ENCODE measurements around the gene YARS1. TPM values are rescaled to one million over a fixed set of nuclear protein-coding genes. Genes with fewer than 3 reads are reported as not detected.

YARS1 gene
- total and polyA plus RNA-seq, 4 donors = 31.6 to 94.0 (median 52.6) TPM

DNA sequence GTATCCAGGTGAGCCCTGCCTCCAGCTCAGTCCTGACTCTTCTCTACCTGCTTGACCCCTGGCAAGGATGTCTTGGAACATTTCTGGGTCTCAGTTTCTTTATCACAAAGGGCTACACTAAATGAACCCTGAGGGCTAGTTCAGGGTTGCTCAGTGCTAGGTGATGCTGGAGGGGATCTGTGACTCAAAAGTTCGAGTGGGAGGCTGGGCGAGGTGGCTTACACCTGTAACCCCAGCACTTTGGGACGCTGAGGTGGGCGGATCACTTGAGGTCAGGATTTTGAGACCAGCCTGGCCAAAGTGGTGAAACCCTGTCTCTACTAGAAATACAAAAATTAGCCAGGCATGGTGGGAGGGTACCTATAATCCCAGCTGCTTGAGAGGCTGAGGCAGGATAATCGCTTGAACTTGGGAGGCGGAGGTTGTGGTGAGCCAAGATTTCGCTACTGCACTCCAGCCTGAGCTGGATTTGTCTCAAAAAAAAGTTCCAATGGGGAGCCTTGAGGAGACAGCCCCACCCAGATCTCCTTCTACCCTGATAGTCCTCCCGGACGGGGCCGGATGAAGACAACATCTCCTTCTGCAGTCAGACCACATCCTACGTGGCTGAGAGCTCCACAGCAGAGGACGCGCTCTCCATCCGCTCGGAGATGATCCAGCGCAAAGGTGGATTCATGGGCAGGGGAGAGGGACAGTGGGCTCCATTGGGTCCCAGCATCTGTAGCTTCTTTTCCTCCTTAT, 48.9 kb downstream of the YARS1 start:
- peaks cover under 1 to 13% (median 3%) of the 10 kb centered on the region in 4 donors for H3K36me3 ChIP-seq (ENCODE audit: control insufficient read depth in 4 of 4, insufficient read depth in 3 of 4, low read depth in 1 of 4, low read length in 3 of 4)

DNA sequence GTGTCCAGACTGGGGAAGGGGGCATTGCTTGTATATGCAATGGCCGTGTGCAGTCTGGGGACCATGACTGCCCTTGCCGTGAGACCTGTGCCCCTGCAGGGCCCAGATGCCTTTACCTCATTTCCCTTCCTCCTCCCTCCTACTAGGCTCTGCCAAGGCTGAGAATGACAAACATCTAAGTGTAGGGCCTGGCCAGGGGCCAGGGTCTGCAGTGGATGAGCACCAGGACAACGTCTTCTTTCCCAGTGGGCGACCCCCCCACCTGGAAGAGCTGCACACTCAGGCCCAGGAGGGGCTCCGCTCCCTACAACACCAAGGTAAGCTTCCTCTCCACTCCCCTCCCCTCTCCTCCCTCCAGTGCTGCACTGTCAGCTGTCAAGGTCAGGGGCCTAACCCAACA, 49.5 kb downstream of the YARS1 start:
- Histone ChIP-seq H3K4me1 (ENCODE audit: control insufficient read depth in 4 of 4, insufficient read depth in 4 of 4, low read length in 3 of 4) (peaks cover 0 to 6% (median 0%) of the 10 kb centered on the region in 4 donors), H3K9me3 (ENCODE audit: control insufficient read depth in 4 of 4, low read length in 3 of 4) (no peaks in the 10 kb centered on the region), H3K36me3 (ENCODE audit: control insufficient read depth in 4 of 4, insufficient read depth in 3 of 4, low read depth in 1 of 4, low read length in 3 of 4) (peaks cover 0 to 13% (median 3%) of the 10 kb centered on the region in 4 donors), H3K4me3 (ENCODE audit: low read depth in 1 of 3, low read length in 3 of 3) (no peak overlapping the region), H3K27ac (ENCODE audit: low read depth in 1 of 2, low read length in 2 of 2) (no peak overlapping the region), H3K27me3 (ENCODE audit: control insufficient read depth in 4 of 4, insufficient read depth in 4 of 4, low read length in 3 of 4) (no peaks in the 10 kb centered on the region), H3K9ac (ENCODE audit: low read depth in 1 of 2, low read length in 2 of 2) (no peak overlapping the region)
- 69% methylated on average over 5 of the region's 5 CpGs for WGBS
- DNase-seq (ENCODE audit: low spot score) = no peak
- TF ChIP-seq, protein P1, sequence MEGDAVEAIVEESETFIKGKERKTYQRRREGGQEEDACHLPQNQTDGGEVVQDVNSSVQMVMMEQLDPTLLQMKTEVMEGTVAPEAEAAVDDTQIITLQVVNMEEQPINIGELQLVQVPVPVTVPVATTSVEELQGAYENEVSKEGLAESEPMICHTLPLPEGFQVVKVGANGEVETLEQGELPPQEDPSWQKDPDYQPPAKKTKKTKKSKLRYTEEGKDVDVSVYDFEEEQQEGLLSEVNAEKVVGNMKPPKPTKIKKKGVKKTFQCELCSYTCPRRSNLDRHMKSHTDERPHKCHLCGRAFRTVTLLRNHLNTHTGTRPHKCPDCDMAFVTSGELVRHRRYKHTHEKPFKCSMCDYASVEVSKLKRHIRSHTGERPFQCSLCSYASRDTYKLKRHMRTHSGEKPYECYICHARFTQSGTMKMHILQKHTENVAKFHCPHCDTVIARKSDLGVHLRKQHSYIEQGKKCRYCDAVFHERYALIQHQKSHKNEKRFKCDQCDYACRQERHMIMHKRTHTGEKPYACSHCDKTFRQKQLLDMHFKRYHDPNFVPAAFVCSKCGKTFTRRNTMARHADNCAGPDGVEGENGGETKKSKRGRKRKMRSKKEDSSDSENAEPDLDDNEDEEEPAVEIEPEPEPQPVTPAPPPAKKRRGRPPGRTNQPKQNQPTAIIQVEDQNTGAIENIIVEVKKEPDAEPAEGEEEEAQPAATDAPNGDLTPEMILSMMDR (IDR thresholded peaks at IDR 0.05; ENCODE audit: low read depth, low read length, missing input control) = no peak
- TF ChIP-seq, protein P2, sequence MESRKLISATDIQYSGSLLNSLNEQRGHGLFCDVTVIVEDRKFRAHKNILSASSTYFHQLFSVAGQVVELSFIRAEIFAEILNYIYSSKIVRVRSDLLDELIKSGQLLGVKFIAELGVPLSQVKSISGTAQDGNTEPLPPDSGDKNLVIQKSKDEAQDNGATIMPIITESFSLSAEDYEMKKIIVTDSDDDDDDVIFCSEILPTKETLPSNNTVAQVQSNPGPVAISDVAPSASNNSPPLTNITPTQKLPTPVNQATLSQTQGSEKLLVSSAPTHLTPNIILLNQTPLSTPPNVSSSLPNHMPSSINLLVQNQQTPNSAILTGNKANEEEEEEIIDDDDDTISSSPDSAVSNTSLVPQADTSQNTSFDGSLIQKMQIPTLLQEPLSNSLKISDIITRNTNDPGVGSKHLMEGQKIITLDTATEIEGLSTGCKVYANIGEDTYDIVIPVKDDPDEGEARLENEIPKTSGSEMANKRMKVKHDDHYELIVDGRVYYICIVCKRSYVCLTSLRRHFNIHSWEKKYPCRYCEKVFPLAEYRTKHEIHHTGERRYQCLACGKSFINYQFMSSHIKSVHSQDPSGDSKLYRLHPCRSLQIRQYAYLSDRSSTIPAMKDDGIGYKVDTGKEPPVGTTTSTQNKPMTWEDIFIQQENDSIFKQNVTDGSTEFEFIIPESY (IDR thresholded peaks at IDR 0.05) = no peak
- TF ChIP-seq RAD21 (IDR thresholded peaks at IDR 0.05) = no peak
- TF ChIP-seq EGR1 (IDR thresholded peaks at IDR 0.05; ENCODE audit: low read depth in 2 of 2) = no peak
- TF ChIP-seq, protein P3, sequence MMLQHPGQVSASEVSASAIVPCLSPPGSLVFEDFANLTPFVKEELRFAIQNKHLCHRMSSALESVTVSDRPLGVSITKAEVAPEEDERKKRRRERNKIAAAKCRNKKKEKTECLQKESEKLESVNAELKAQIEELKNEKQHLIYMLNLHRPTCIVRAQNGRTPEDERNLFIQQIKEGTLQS (IDR thresholded peaks at IDR 0.05) = no peak
- no peak for TF ChIP-seq HNF4G (IDR thresholded peaks at IDR 0.05)
- no peak for TF ChIP-seq JUND (IDR thresholded peaks at IDR 0.05)
- TF ChIP-seq FOXA2 (IDR thresholded peaks at IDR 0.05) = no peak
- no peak for TF ChIP-seq YY1 (IDR thresholded peaks at IDR 0.05)
- no peak for TF ChIP-seq TAF1 (conservative IDR thresholded peaks at IDR 0.05)
- TF ChIP-seq FOXA1 (IDR thresholded peaks at IDR 0.05) = no peak
- TF ChIP-seq RXRA (IDR thresholded peaks at IDR 0.05) = no peak
- TF ChIP-seq, protein P4, sequence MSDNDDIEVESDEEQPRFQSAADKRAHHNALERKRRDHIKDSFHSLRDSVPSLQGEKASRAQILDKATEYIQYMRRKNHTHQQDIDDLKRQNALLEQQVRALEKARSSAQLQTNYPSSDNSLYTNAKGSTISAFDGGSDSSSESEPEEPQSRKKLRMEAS (IDR thresholded peaks at IDR 0.05) = no peak
- TF ChIP-seq, protein P5, sequence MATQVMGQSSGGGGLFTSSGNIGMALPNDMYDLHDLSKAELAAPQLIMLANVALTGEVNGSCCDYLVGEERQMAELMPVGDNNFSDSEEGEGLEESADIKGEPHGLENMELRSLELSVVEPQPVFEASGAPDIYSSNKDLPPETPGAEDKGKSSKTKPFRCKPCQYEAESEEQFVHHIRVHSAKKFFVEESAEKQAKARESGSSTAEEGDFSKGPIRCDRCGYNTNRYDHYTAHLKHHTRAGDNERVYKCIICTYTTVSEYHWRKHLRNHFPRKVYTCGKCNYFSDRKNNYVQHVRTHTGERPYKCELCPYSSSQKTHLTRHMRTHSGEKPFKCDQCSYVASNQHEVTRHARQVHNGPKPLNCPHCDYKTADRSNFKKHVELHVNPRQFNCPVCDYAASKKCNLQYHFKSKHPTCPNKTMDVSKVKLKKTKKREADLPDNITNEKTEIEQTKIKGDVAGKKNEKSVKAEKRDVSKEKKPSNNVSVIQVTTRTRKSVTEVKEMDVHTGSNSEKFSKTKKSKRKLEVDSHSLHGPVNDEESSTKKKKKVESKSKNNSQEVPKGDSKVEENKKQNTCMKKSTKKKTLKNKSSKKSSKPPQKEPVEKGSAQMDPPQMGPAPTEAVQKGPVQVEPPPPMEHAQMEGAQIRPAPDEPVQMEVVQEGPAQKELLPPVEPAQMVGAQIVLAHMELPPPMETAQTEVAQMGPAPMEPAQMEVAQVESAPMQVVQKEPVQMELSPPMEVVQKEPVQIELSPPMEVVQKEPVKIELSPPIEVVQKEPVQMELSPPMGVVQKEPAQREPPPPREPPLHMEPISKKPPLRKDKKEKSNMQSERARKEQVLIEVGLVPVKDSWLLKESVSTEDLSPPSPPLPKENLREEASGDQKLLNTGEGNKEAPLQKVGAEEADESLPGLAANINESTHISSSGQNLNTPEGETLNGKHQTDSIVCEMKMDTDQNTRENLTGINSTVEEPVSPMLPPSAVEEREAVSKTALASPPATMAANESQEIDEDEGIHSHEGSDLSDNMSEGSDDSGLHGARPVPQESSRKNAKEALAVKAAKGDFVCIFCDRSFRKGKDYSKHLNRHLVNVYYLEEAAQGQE (IDR thresholded peaks at IDR 0.05) = no peak
- no peak for TF ChIP-seq GABPA (IDR thresholded peaks at IDR 0.05 in 1 of 2, conservative IDR thresholded peaks at IDR 0.05 in 1 of 2)
- no peak for TF ChIP-seq NR2F2 (IDR thresholded peaks at IDR 0.05)
- TF ChIP-seq SP1 (IDR thresholded peaks at IDR 0.05) = no peak
- TF ChIP-seq HNF4A (conservative IDR thresholded peaks at IDR 0.05) = no peak

More for the DNA sequence above, 48.9 kb downstream of the YARS1 start:
- TF ChIP-seq TAF1 (conservative IDR thresholded peaks at IDR 0.05) (no peak), JUND (IDR thresholded peaks at IDR 0.05) (no peak)
- Histone ChIP-seq H3K4me3 (ENCODE audit: low read depth in 1 of 3, low read length in 3 of 3) (no peak overlapping the region), H3K9ac (ENCODE audit: low read depth in 1 of 2, low read length in 2 of 2) (no peak overlapping the region), H3K27me3 (ENCODE audit: control insufficient read depth in 4 of 4, insufficient read depth in 4 of 4, low read length in 3 of 4) (no peaks in the 10 kb centered on the region), H3K4me1 (ENCODE audit: control insufficient read depth in 4 of 4, insufficient read depth in 4 of 4, low read length in 3 of 4) (peaks cover 0 to 6% (median 0%) of the 10 kb centered on the region in 4 donors), H3K9me3 (ENCODE audit: control insufficient read depth in 4 of 4, low read length in 3 of 4) (no peaks in the 10 kb centered on the region), H3K27ac (ENCODE audit: low read depth in 1 of 2, low read length in 2 of 2) (no peak overlapping the region)
- WGBS = 89% methylated on average over 16 of the region's 16 CpGs
- DNase-seq (ENCODE audit: low spot score) = no peak

All from liver (tissue), 9 donors.